NCI-H2107 treated with DMSO at 0.1 percent for 48 hours (cell line): ENCODE measurements around the gene PANX3.

Experiments
- DNase-seq: peaks from one replicate; lab custom pipeline; 2025; ENCODE audit not compliant: unreplicated experiment; lab: John Stamatoyannopoulos, UW

PANX3 gene

GRCh38 chr11:124656774-124657630 is 45.8 kb downstream of the PANX3 start:
- DNase-seq = peak; percentile 37

GRCh38 chr11:124657904-124658303 is 46.7 kb downstream of the PANX3 start:
- peak; percentile 40 for DNase-seq

DNA sequence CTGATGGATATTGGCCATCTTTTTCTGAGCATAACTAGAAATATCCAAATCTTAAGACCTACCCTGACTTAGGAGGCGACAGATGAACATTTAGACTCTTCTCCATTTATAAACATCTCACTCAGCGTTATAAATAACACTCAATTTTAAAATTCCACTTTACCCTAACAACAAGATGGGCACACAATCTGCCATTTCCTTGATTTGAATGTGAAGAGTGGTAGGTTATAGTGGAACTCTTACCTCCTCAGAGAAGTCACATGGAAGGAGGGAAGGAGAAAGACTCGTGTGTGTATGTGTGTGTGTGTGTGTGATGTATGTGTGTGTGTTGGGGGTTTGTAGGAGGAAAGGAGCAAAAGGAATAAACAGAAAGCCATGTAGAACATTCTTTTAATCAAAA is 47.3 kb downstream of the PANX3 start:
- DNase-seq = no peak

- no peak for DNase-seq
These were observed 47.8 kb downstream of the PANX3 start for GRCh38 chr11:124658986-124659385.

GRCh38 chr11:124661553-124661952 is 50.3 kb downstream of the PANX3 start:
- no peak for DNase-seq

- DNase-seq = no peak
These were observed 50.9 kb downstream of the PANX3 start for GRCh38 chr11:124662106-124662505.

DNA sequence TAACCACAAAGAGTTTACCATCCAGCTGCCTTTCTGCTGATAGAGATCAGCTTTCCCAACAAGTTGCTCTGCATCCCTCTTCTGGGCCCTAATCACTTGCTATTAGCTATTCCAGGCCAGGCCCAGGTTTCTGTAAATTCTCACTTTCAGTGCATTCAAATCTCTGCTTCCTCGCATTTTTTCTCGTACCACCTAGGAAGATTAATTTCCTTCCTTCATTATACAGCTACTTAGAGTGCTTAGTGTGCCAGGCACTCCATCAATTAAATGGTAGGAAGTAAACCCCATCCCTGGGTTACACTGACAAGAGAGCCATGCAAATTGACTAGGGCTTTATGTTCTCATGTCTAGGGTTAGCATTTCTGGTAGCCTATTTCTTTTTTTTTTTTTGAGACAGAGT is 52.6 kb downstream of the PANX3 start:
- DNase-seq = no peak

GRCh38 chr11:124667601-124668000 is 56.4 kb downstream of the PANX3 start:
- DNase-seq = no peak

- DNase-seq = no peak
These were observed 58.0 kb downstream of the PANX3 start for GRCh38 chr11:124669193-124669592.
